Endothelial cell of umbilical vein (primary cell): ENCODE measurements around the gene COL20A1. TPM values are rescaled to one million over a fixed set of nuclear protein-coding genes. Genes with fewer than 3 reads are reported as not detected.

ENCODE experiments used
- BruUV-seq: library from RNA; stranded (reverse); fragments of 400-500 nt; replicated peaks from 2 replicates; lab custom pipeline; 2021; lab: Mats Ljungman, UMichigan
- CTCF ChIA-PET: fragments of 300-600, 350-600 bp; sonication (Branson Sonifier 250); formaldehyde crosslinking; loops from one replicate; lab custom pipeline; 2021; ENCODE audit warnings: antibody characterized with exemption, inconsistent platforms; lab: Charles Lee
- POLR2A ChIA-PET: fragments of 300-600, 350-600 bp; sonication (Branson Sonifier 250); formaldehyde crosslinking; loops from one replicate; lab custom pipeline; 2021; ENCODE audit warnings: antibody characterized with exemption, inconsistent platforms; lab: Charles Lee
- DNase-seq: peaks from one replicate; pipeline ENCODE4 v3.0.0-alpha.2; 2011; ENCODE audit warnings: low read depth, low spot score
- FAIRE-seq: peaks from 2 replicates; lab custom pipeline; 2011; peaks lifted over from hg19 to GRCh38; lab: Jason Lieb, UNC
- H2AFZ ChIP-seq: 2 replicates; pipeline ENCODE4 v1.6.0; 2012; ENCODE audit warnings: low read depth, low read length, control low read depth, inconsistent platforms
- H3K27ac ChIP-seq: 2 replicates; pipeline ENCODE4 v1.5.1; 2011; ENCODE audit warnings: low read depth, mild to moderate bottlenecking, control low read depth, low read length, moderate library complexity; ENCODE audit not compliant: insufficient read depth
- H3K27me3 ChIP-seq, 2 experiments: 2 replicates each; pipeline versions ENCODE4 v1.6.0 to v1.6.1; 2011; ENCODE audit warnings: low read length in 2 of 2, mixed read lengths in 1 of 2; ENCODE audit not compliant: control insufficient read depth in 2 of 2, insufficient read depth in 2 of 2
- H3K36me3 ChIP-seq, 2 experiments: 2 replicates in 1 of 2; 3 replicates in 1 of 2; pipeline ENCODE4 v1.5.1; 2011; ENCODE audit warnings: low read length in 2 of 2, mild to moderate bottlenecking in 1 of 2, moderate library complexity in 1 of 2; ENCODE audit not compliant: control insufficient read depth in 2 of 2, insufficient read depth in 2 of 2; ENCODE audit errors: extremely low read depth in 1 of 2
- H3K4me1 ChIP-seq: 3 replicates; pipeline ENCODE4 v1.5.1; 2011; ENCODE audit warnings: mild to moderate bottlenecking, low read length; ENCODE audit not compliant: control insufficient read depth, insufficient read depth; ENCODE audit errors: extremely low read depth
- H3K4me2 ChIP-seq: 2 replicates; pipeline ENCODE4 v1.6.1; 2011; ENCODE audit warnings: low read length, control low read depth, mixed read lengths; ENCODE audit not compliant: insufficient read depth
- H3K4me3 ChIP-seq, 3 experiments: fragments of 200-600 bp in 1 of 3; sonication (generic), shearing (Covaris generic) in 1 of 3; replicated peaks in 1 of 3; 2 replicates each; pipeline ENCODE4 v1.5.1; 2011 to 2016; ENCODE audit warnings: control low read depth in 3 of 3, low read length in 3 of 3, mild to moderate bottlenecking in 2 of 3, inconsistent platforms in 1 of 3, low read depth in 1 of 3, moderate library complexity in 1 of 3; ENCODE audit not compliant: insufficient read depth in 1 of 3
- H3K79me2 ChIP-seq: 2 replicates; pipeline ENCODE4 v1.6.0; 2012; ENCODE audit warnings: low read length, inconsistent platforms; ENCODE audit not compliant: control insufficient read depth, insufficient read depth
- H3K9ac ChIP-seq: replicated peaks from 2 replicates; pipeline ENCODE3; 2011; ENCODE audit warnings: low read length, control low read depth; ENCODE audit not compliant: insufficient read depth; ENCODE audit errors: extremely low read depth
- H3K9me1 ChIP-seq: replicated peaks from 3 replicates; pipeline ENCODE4 v1.6.0; 2011; ENCODE audit warnings: mild to moderate bottlenecking, low read length; ENCODE audit not compliant: control insufficient read depth, insufficient read depth; ENCODE audit errors: extremely low read depth
- H3K9me3 ChIP-seq: replicated peaks from 2 replicates; pipeline ENCODE4 v1.5.1; 2012; ENCODE audit warnings: low read length, inconsistent platforms; ENCODE audit not compliant: control insufficient read depth, insufficient read depth
- H4K20me1 ChIP-seq: replicated peaks from 2 replicates; pipeline ENCODE3; 2011; ENCODE audit warnings: mild to moderate bottlenecking, low read length; ENCODE audit not compliant: control insufficient read depth, insufficient read depth; ENCODE audit errors: extremely low read depth
- EZH2 ChIP-seq: IDR thresholded peaks from 2 replicates; pipeline ENCODE4 v1.6.1; 2012; ENCODE audit warnings: borderline replicate concordance, low read depth, mild to moderate bottlenecking, moderate library complexity, low read length, inconsistent platforms; ENCODE audit not compliant: severe bottlenecking
- FOS ChIP-seq: IDR thresholded peaks from 2 replicates; pipeline ENCODE4 v1.6.1; 2011; ENCODE audit warnings: mild to moderate bottlenecking, low read length, moderate library complexity, borderline replicate concordance; ENCODE audit not compliant: insufficient read depth
- GATA2 ChIP-seq: IDR thresholded peaks from 2 replicates; pipeline ENCODE4 v1.7.0; 2011; ENCODE audit warnings: low read depth, mild to moderate bottlenecking, moderate library complexity, mixed read lengths, low read length; ENCODE audit not compliant: insufficient read length, insufficient read depth
- JUN ChIP-seq: IDR thresholded peaks from 2 replicates; pipeline ENCODE4 v1.6.1; 2011; ENCODE audit warnings: borderline replicate concordance, low read depth; ENCODE audit not compliant: insufficient read length, insufficient read depth
- MYC ChIP-seq: IDR thresholded peaks from one replicate; pipeline ENCODE4 v1.6.1; 2011; ENCODE audit warnings: mild to moderate bottlenecking, low read depth, low read length
- POLR2A ChIP-seq: IDR thresholded peaks from 2 replicates; pipeline ENCODE4 v1.6.1; 2012; ENCODE audit warnings: low read depth, mild to moderate bottlenecking, control low read depth, low read length
- POLR2AphosphoS5 ChIP-seq: IDR thresholded peaks from 2 replicates; pipeline ENCODE4 v1.6.1; 2012; ENCODE audit warnings: low read depth, mild to moderate bottlenecking, control low read depth, low read length, moderate library complexity; ENCODE audit not compliant: insufficient read depth
- dilution Hi-C: fragments of 300-500 bp; cut with MboI; formaldehyde crosslinking; loops from one replicate; pipeline ENCODE4 v1.15.0; 2019; ENCODE audit warnings: low sequenced_read_pairs; ENCODE audit not compliant: extremely low pct_ligation_motif_present
- intact Hi-C: fragments of 100-400 bp; cut with micrococcal nuclease; formaldehyde crosslinking; loops from one replicate; pipeline ENCODE4 v1.10.0; 2022
- polyA plus RNA-seq, 4 experiments: library from polyadenylated mRNA; depleted of rRNA in 3 of 4; stranded (reverse) in 3 of 4; unstranded in 1 of 4; fragments of >200 nt; gene quantifications; 2 replicates each; pipeline versions ENCODE4 v1.2.1 to v1.2.3, GENCODE V29; 2011 to 2012; ENCODE audit warnings: missing spikeins in 1 of 4
- total RNA-seq: library from RNA; stranded (reverse); gene quantifications from 2 replicates; pipeline ENCODE4 v1.2.3, GENCODE V29; 2021
- TF ChIP-seq, protein P1 (sequence below): IDR thresholded peaks from 2 replicates; pipeline ENCODE4 v1.6.1; 2011; ENCODE audit not compliant: insufficient read depth, insufficient read length
- TF ChIP-seq, protein P2 (sequence below), 2 donors: IDR thresholded peaks; 1 replicate in 1 of 2; 2 replicates in 1 of 2; pipeline ENCODE4 v1.5.1; 2011; ENCODE audit warnings: low read length in 2 of 2, mild to moderate bottlenecking in 2 of 2, moderate library complexity in 2 of 2, control low read depth in 1 of 2, inconsistent platforms in 1 of 2, low read depth in 1 of 2; ENCODE audit not compliant: insufficient read depth in 1 of 2; ENCODE audit errors: extremely low read depth in 1 of 2

The COL20A1 gene
- total and polyA plus RNA-seq, 2 donors (not counting 3 experiments of a cell fraction or from before 2014, with no cell fraction given): not detected

DNA sequence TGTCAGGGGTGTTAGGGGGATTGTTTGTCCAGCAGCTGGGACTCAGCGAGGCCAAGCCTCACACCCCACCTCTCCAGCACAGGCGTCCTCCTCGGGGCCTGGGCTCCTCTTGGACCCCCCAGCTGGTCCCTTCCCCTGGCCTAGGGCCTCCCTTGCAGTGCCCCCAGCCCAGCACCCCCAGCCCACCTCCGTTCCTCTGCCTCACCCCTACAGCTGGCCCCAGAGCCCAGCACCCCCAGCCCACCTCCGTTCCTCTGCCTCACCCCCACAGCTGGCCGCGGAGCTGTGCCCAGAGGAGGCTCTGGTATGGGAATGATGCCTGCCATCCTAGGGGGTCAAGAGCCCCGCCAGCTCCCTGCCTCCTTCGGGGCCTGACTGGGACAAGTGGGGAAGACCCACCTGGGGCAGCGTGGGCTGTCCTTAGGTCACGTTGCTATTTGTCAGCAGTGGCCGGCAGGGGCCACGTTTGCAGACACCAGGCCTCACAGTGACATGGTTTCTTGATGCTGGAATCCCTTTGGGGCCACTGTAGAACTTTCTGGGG, 7.9 kb upstream of the COL20A1 start:
- H3K4me1 ChIP-seq: no peaks in the 10 kb centered on the region
- no peak for TF ChIP-seq GATA2
- no peak for TF ChIP-seq POLR2A
- no peak for TF ChIP-seq EZH2
- TF ChIP-seq, protein P1, sequence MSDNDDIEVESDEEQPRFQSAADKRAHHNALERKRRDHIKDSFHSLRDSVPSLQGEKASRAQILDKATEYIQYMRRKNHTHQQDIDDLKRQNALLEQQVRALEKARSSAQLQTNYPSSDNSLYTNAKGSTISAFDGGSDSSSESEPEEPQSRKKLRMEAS: no peak
- TF ChIP-seq FOS: no peak
- peaks cover 4 to 45% of the 10 kb centered on the region in 2 experiments for H3K36me3 ChIP-seq
- FAIRE-seq: no peak
- CTCF ChIA-PET: interaction anchor here (0.8 to 2.0 kb wide), 2 partner anchors 25 to 61 kb away, joined by 3 to 5 read pairs; no protein-coding TSS in a partner anchor
- H3K4me2 ChIP-seq: no peak overlapping the region
- dilution Hi-C loops: no loop called here
- H3K9me1 ChIP-seq: no peaks in the 10 kb centered on the region
- no peak overlapping the region for H3K27ac ChIP-seq
- H3K4me3 ChIP-seq: no peak overlapping the region
- no peak overlapping the region for H2AFZ ChIP-seq
- no peaks in the 10 kb centered on the region for H3K27me3 ChIP-seq
- H3K9ac ChIP-seq: no peak overlapping the region
- H3K79me2 ChIP-seq: no peaks in the 10 kb centered on the region
- no peaks in the 10 kb centered on the region for H3K9me3 ChIP-seq
- no peaks in the 10 kb centered on the region for H4K20me1 ChIP-seq
- no TSS peak for BruUV-seq
- POLR2A ChIA-PET: no interaction called here
- DNase-seq: no peak
- intact Hi-C loops: no loop called here

GRCh38 chr20:63285636-63286615, 7.1 kb upstream of the COL20A1 start:
- Histone ChIP-seq H3K9me3 (no peaks in the 10 kb centered on the region), H4K20me1 (no peaks in the 10 kb centered on the region), H2AFZ (no peak overlapping the region), H3K27ac (no peak overlapping the region), H3K4me2 (no peak overlapping the region), H3K9ac (no peak overlapping the region), H3K9me1 (no peaks in the 10 kb centered on the region), H3K4me3 (no peak overlapping the region), H3K4me1 (no peaks in the 10 kb centered on the region), H3K36me3 (peaks cover 4 to 41% of the 10 kb centered on the region in 2 experiments), H3K79me2 (no peaks in the 10 kb centered on the region), H3K27me3 (no peaks in the 10 kb centered on the region)
- CTCF ChIA-PET: interaction anchor here (1.0 to 2.0 kb wide), 2 partner anchors 24 to 63 kb away, joined by 3 to 12 read pairs; no protein-coding TSS in a partner anchor
- no peak for FAIRE-seq
- intact Hi-C loops: no loop called here
- BruUV-seq: no TSS peak
- dilution Hi-C loops: no loop called here
- POLR2A ChIA-PET: no interaction called here
- no peak for DNase-seq
- TF ChIP-seq POLR2A: no peak
- no peak for TF ChIP-seq JUN
- TF ChIP-seq, protein P2, sequence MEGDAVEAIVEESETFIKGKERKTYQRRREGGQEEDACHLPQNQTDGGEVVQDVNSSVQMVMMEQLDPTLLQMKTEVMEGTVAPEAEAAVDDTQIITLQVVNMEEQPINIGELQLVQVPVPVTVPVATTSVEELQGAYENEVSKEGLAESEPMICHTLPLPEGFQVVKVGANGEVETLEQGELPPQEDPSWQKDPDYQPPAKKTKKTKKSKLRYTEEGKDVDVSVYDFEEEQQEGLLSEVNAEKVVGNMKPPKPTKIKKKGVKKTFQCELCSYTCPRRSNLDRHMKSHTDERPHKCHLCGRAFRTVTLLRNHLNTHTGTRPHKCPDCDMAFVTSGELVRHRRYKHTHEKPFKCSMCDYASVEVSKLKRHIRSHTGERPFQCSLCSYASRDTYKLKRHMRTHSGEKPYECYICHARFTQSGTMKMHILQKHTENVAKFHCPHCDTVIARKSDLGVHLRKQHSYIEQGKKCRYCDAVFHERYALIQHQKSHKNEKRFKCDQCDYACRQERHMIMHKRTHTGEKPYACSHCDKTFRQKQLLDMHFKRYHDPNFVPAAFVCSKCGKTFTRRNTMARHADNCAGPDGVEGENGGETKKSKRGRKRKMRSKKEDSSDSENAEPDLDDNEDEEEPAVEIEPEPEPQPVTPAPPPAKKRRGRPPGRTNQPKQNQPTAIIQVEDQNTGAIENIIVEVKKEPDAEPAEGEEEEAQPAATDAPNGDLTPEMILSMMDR (IDR thresholded peaks at IDR 0.05; ENCODE audit: extremely low read depth in 1 of 2, insufficient read depth in 1 of 2, low read depth in 1 of 2, low read length in 2 of 2): no peak
- TF ChIP-seq MYC: no peak
- TF ChIP-seq POLR2AphosphoS5: no peak
- TF ChIP-seq, protein P1: no peak
- no peak for TF ChIP-seq EZH2
- TF ChIP-seq GATA2: no peak
- no peak for TF ChIP-seq FOS
